ENCODE results near the gene FAM72C. TPM values are rescaled to one million over a fixed set of nuclear protein-coding genes. Genes with fewer than 3 reads are reported as not detected.
"Not testable (repeated sequence)": the region's sequence is repeated elsewhere in the genome, so short reads cannot be mapped to it uniquely, and the experiment has no call there.

The FAM72C gene
- total and polyA plus RNA-seq, 4 donors: 0.51 TPM; not detected in 3

- ATAC-seq (ENCODE audit: low FRiP score); H3K27ac ChIP-seq (ENCODE audit: low read depth in 1 of 2, low read length in 2 of 2); H3K9me3 ChIP-seq (ENCODE audit: control insufficient read depth, low read length); H3K36me3 ChIP-seq (ENCODE audit: control insufficient read depth in 1 of 2, insufficient read depth in 2 of 2, low read length in 1 of 2); DNase-seq; intact Hi-C loops (cut with DNase I); H3K27me3 ChIP-seq (ENCODE audit: control insufficient read depth in 1 of 2, insufficient read depth in 2 of 2, low read length in 1 of 2); H3K4me3 ChIP-seq (ENCODE audit: low read length in 2 of 2); H3K4me1 ChIP-seq (ENCODE audit: control insufficient read depth in 1 of 2, insufficient read depth in 2 of 2, low read length in 2 of 2): not testable (repeated sequence)
- WGBS, 2 donors: no CpG with 5 or more reads among the region's 2 CpGs
Observed at GRCh38 chr1:143939666-143940065, 32.1 kb downstream of the FAM72C start.

- WGBS, 2 donors: 86% methylated on average over 1 of the region's 2 CpGs; no CpG with 5 or more reads in 1 of the 2 donors
- DNase-seq; H3K27me3 ChIP-seq (ENCODE audit: control insufficient read depth in 1 of 2, insufficient read depth in 2 of 2, low read length in 1 of 2); ATAC-seq (ENCODE audit: low FRiP score); intact Hi-C loops (cut with DNase I); H3K36me3 ChIP-seq (ENCODE audit: control insufficient read depth in 1 of 2, insufficient read depth in 2 of 2, low read length in 1 of 2); H3K4me1 ChIP-seq (ENCODE audit: control insufficient read depth in 1 of 2, insufficient read depth in 2 of 2, low read length in 2 of 2); H3K9me3 ChIP-seq (ENCODE audit: control insufficient read depth, low read length); H3K27ac ChIP-seq (ENCODE audit: low read depth in 1 of 2, low read length in 2 of 2); H3K4me3 ChIP-seq (ENCODE audit: low read length in 2 of 2): not testable (repeated sequence)
Observed at GRCh38 chr1:143938922-143939321, 32.9 kb downstream of the FAM72C start.

- H3K9me3 ChIP-seq (ENCODE audit: control insufficient read depth, low read length); H3K27me3 ChIP-seq (ENCODE audit: control insufficient read depth in 1 of 2, insufficient read depth in 2 of 2, low read length in 1 of 2); H3K27ac ChIP-seq (ENCODE audit: low read depth in 1 of 2, low read length in 2 of 2); H3K4me3 ChIP-seq (ENCODE audit: low read length in 2 of 2); H3K4me1 ChIP-seq (ENCODE audit: control insufficient read depth in 1 of 2, insufficient read depth in 2 of 2, low read length in 2 of 2); H3K36me3 ChIP-seq (ENCODE audit: control insufficient read depth in 1 of 2, insufficient read depth in 2 of 2, low read length in 1 of 2); intact Hi-C loops (cut with DNase I): not testable (repeated sequence)
- WGBS, 2 donors: 0 to 7% methylated on average over 4 of the region's 8 CpGs
- ATAC-seq (ENCODE audit: low FRiP score): peak; percentile 85
- DNase-seq: peak in 1 of 2 donors; percentile 33
Observed at GRCh38 chr1:143936457-143937115, 35.2 kb downstream of the FAM72C start.

- DNase-seq; H3K4me3 ChIP-seq (ENCODE audit: low read length in 2 of 2); H3K36me3 ChIP-seq (ENCODE audit: control insufficient read depth in 1 of 2, insufficient read depth in 2 of 2, low read length in 1 of 2); H3K27me3 ChIP-seq (ENCODE audit: control insufficient read depth in 1 of 2, insufficient read depth in 2 of 2, low read length in 1 of 2); H3K4me1 ChIP-seq (ENCODE audit: control insufficient read depth in 1 of 2, insufficient read depth in 2 of 2, low read length in 2 of 2); intact Hi-C loops (cut with DNase I); H3K9me3 ChIP-seq (ENCODE audit: control insufficient read depth, low read length); H3K27ac ChIP-seq (ENCODE audit: low read depth in 1 of 2, low read length in 2 of 2): not testable (repeated sequence)
- WGBS, 2 donors: no CpG with 5 or more reads among the region's 2 CpGs
- peak; percentile 52 for ATAC-seq (ENCODE audit: low FRiP score)
Observed at GRCh38 chr1:143919127-143919526, 52.7 kb downstream of the FAM72C start.

DNA sequence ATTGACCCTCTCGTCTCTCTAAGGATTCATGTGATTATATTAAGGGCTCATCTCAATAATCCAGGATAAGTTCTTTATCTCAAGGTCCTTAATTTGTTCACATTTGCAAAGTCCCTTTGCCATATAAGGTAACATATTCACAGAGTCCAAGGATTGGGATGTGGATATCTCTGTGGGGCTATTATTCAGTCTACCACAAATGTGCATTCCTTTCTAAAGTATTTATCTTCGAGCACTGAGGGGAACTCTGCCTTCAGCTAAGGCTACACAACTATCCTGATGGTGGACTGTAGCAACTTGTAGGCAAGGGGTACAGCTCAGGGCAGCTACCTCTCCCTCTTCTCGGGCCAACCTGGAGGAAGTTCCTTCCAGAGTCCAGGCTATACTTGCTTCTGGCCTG is 53.2 kb downstream of the FAM72C start:
- H3K27ac ChIP-seq (ENCODE audit: low read depth in 1 of 2, low read length in 2 of 2); H3K9me3 ChIP-seq (ENCODE audit: control insufficient read depth, low read length); ATAC-seq (ENCODE audit: low FRiP score); H3K27me3 ChIP-seq (ENCODE audit: control insufficient read depth in 1 of 2, insufficient read depth in 2 of 2, low read length in 1 of 2); H3K4me3 ChIP-seq (ENCODE audit: low read length in 2 of 2); DNase-seq; intact Hi-C loops (cut with DNase I); H3K36me3 ChIP-seq (ENCODE audit: control insufficient read depth in 1 of 2, insufficient read depth in 2 of 2, low read length in 1 of 2); H3K4me1 ChIP-seq (ENCODE audit: control insufficient read depth in 1 of 2, insufficient read depth in 2 of 2, low read length in 2 of 2): not testable (repeated sequence)
- WGBS, 2 donors: 25 to 47% methylated on average over 1 of the region's 3 CpGs

- ATAC-seq (ENCODE audit: low FRiP score); H3K4me1 ChIP-seq (ENCODE audit: control insufficient read depth in 1 of 2, insufficient read depth in 2 of 2, low read length in 2 of 2); H3K27ac ChIP-seq (ENCODE audit: low read depth in 1 of 2, low read length in 2 of 2); H3K27me3 ChIP-seq (ENCODE audit: control insufficient read depth in 1 of 2, insufficient read depth in 2 of 2, low read length in 1 of 2); intact Hi-C loops (cut with DNase I); H3K9me3 ChIP-seq (ENCODE audit: control insufficient read depth, low read length); H3K36me3 ChIP-seq (ENCODE audit: control insufficient read depth in 1 of 2, insufficient read depth in 2 of 2, low read length in 1 of 2); H3K4me3 ChIP-seq (ENCODE audit: low read length in 2 of 2); DNase-seq: not testable (repeated sequence)
- 97% methylated on average over 7 of the region's 7 CpGs for WGBS, 2 donors
Observed at GRCh38 chr1:143913705-143914104, 58.1 kb downstream of the FAM72C start.

Measured in aorta (tissue), 5 donors.